ENCODE results near the gene PAX7. TPM values are rescaled to one million over a fixed set of nuclear protein-coding genes. Genes with fewer than 3 reads are reported as not detected.

PAX7 gene
- total and polyA plus RNA-seq, 2 donors (not counting 1 experiment from before 2014, with no cell fraction given), result not detected

GRCh38 chr1:18721041-18721440, 90.4 kb downstream of the PAX7 start:
- Histone ChIP-seq H3K4me3 (ENCODE audit: control extremely low read depth in 1 of 5, extremely low read depth in 1 of 5, insufficient read depth in 1 of 5, low read depth in 2 of 5, low read length in 4 of 5) (no peak overlapping the region), H3K27ac (ENCODE audit: low read length in 2 of 2) (no peak overlapping the region), H3K4me2 (replicated peaks; ENCODE audit: low read depth, low read length, poor library complexity, severe bottlenecking) (no peak overlapping the region), H4K20me1 (ENCODE audit: control insufficient read depth, insufficient read depth, low read length, poor library complexity, severe bottlenecking) (no peaks in the 10 kb centered on the region), H3K9me3 (ENCODE audit: control extremely low read depth in 1 of 3, control insufficient read depth in 2 of 3, insufficient read depth in 1 of 3, low read length in 2 of 3) (peaks cover 0 to 4% (median 0%) of the 10 kb centered on the region in 3 donors), H3K79me2 (ENCODE audit: control insufficient read depth, insufficient read depth, low read length) (no peaks in the 10 kb centered on the region), H3K36me3 (replicated peaks in 1 of 2; ENCODE audit: control extremely low read depth in 1 of 2, control insufficient read depth in 1 of 2, extremely low read depth in 1 of 2, insufficient read depth in 2 of 2, low read length in 1 of 2) (no peaks in the 10 kb centered on the region), H2AFZ (ENCODE audit: insufficient read depth, low read depth, low read length, poor library complexity, severe bottlenecking) (no peak overlapping the region), H3K4me1 (ENCODE audit: control insufficient read depth in 2 of 2, insufficient read depth in 2 of 2, low read length in 2 of 2) (peaks cover 0 to 3% of the 10 kb centered on the region in 2 donors), H3K9ac (ENCODE audit: low read length) (no peak overlapping the region), H3K27me3 (replicated peaks in 1 of 4; ENCODE audit: control extremely low read depth in 1 of 4, control insufficient read depth in 3 of 4, insufficient read depth in 4 of 4, low read length in 3 of 4) (peaks cover 0 to 59% (median 14%) of the 10 kb centered on the region in 4 experiments)
- intact Hi-C loops (cut with micrococcal nuclease), result no loop called here
- no peak overlapping the region for H3K4me3 Mint-ChIP-seq
- ChIA-PET CTCF (no interaction called here), POLR2A (no interaction called here)
- 90% methylated on average over 6 of the region's 8 CpGs for WGBS (ENCODE audit: insufficient coverage)
- no peak for DNase-seq
- TF ChIP-seq CTCF (IDR thresholded peaks at IDR 0.05) (no peak), EZH2 (IDR thresholded peaks at IDR 0.05; ENCODE audit: borderline replicate concordance, insufficient read depth, low read depth, low read length, poor library complexity, severe bottlenecking) (no peak)
- no peak overlapping the region for H3K27ac Mint-ChIP-seq
- H3K4me1 Mint-ChIP-seq, result peaks cover 10% of the 10 kb centered on the region
- no peak for ATAC-seq (ENCODE audit: low read depth)
- H3K9me3 Mint-ChIP-seq (ENCODE audit: insufficient read depth), result no peaks in the 10 kb centered on the region
- peaks cover 75% of the 10 kb centered on the region for H3K27me3 Mint-ChIP-seq

DNA sequence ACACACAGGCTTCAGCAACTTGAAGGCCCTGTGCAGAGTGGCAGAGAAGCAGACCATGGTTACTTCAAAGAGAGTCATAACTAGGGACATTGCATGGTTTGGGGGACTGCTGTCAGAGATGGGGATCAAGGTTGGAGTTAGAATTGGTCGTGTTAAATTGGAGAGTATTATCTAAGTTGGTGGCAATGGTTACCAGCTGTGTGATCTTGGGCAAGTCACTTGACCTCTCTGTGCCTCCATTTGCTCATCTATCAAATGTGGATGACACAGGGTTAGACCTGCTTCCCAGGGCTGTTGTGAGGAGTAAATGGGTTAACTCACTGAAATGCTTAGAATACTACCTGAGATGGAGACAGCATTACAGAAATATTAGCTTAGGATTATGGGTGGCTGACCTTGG, 91.1 kb downstream of the PAX7 start:
- Histone ChIP-seq H3K9me3 (ENCODE audit: control extremely low read depth in 1 of 3, control insufficient read depth in 2 of 3, insufficient read depth in 1 of 3, low read length in 2 of 3) (peaks cover 0 to 4% (median 0%) of the 10 kb centered on the region in 3 donors), H3K4me1 (ENCODE audit: control insufficient read depth in 2 of 2, insufficient read depth in 2 of 2, low read length in 2 of 2) (no peaks in the 10 kb centered on the region), H3K27me3 (replicated peaks in 1 of 4; ENCODE audit: control extremely low read depth in 1 of 4, control insufficient read depth in 3 of 4, insufficient read depth in 4 of 4, low read length in 3 of 4) (peaks cover 0 to 54% (median 14%) of the 10 kb centered on the region in 4 experiments), H4K20me1 (ENCODE audit: control insufficient read depth, insufficient read depth, low read length, poor library complexity, severe bottlenecking) (no peaks in the 10 kb centered on the region), H3K36me3 (replicated peaks in 1 of 2; ENCODE audit: control extremely low read depth in 1 of 2, control insufficient read depth in 1 of 2, extremely low read depth in 1 of 2, insufficient read depth in 2 of 2, low read length in 1 of 2) (no peaks in the 10 kb centered on the region), H3K79me2 (ENCODE audit: control insufficient read depth, insufficient read depth, low read length) (no peaks in the 10 kb centered on the region), H3K4me2 (replicated peaks; ENCODE audit: low read depth, low read length, poor library complexity, severe bottlenecking) (no peak overlapping the region), H3K9ac (ENCODE audit: low read length) (no peak overlapping the region), H3K4me3 (ENCODE audit: control extremely low read depth in 1 of 5, extremely low read depth in 1 of 5, insufficient read depth in 1 of 5, low read depth in 2 of 5, low read length in 4 of 5) (no peak overlapping the region), H2AFZ (ENCODE audit: insufficient read depth, low read depth, low read length, poor library complexity, severe bottlenecking) (no peak overlapping the region), H3K27ac (ENCODE audit: low read length in 2 of 2) (no peak overlapping the region)
- Mint-ChIP-seq H3K4me1 (peaks cover 5% of the 10 kb centered on the region), H3K27ac (no peak overlapping the region), H3K27me3 (peaks cover 71% of the 10 kb centered on the region), H3K4me3 (no peak overlapping the region), H3K9me3 (ENCODE audit: insufficient read depth) (no peaks in the 10 kb centered on the region)
- ChIA-PET POLR2A (no interaction called here), CTCF (no interaction called here)
- intact Hi-C loops (cut with micrococcal nuclease), result no loop called here
- WGBS (ENCODE audit: insufficient coverage), result 60% methylated on average over 1 of the region's 1 CpG
- DNase-seq (no peak), ATAC-seq (ENCODE audit: low read depth) (no peak)
- no peak for TF ChIP-seq CTCF (IDR thresholded peaks at IDR 0.05)
- TF ChIP-seq EZH2 (IDR thresholded peaks at IDR 0.05; ENCODE audit: borderline replicate concordance, insufficient read depth, low read depth, low read length, poor library complexity, severe bottlenecking), result no peak

All from B cell (primary cell).